ENCODE results near the gene PCDHA12.
"Not testable (repeated sequence)": the region's sequence is repeated elsewhere in the genome, so short reads cannot be mapped to it uniquely, and the experiment has no call there.

The PCDHA12 gene, protein sequence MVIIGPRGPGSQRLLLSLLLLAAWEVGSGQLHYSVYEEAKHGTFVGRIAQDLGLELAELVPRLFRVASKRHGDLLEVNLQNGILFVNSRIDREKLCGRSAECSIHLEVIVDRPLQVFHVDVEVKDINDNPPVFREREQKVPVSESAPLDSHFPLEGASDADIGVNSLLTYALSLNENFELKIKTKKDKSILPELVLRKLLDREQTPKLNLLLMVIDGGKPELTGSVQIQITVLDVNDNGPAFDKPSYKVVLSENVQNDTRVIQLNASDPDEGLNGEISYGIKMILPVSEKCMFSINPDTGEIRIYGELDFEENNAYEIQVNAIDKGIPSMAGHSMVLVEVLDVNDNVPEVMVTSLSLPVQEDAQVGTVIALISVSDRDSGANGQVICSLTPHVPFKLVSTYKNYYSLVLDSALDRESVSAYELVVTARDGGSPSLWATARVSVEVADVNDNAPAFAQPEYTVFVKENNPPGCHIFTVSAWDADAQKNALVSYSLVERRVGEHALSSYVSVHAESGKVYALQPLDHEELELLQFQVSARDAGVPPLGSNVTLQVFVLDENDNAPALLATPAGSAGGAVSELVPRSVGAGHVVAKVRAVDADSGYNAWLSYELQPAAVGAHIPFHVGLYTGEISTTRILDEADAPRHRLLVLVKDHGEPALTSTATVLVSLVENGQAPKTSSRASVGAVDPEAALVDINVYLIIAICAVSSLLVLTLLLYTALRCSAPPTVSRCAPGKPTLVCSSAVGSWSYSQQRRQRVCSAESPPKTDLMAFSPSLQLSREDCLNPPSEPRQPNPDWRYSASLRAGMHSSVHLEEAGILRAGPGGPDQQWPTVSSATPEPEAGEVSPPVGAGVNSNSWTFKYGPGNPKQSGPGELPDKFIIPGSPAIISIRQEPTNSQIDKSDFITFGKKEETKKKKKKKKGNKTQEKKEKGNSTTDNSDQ

DNA sequence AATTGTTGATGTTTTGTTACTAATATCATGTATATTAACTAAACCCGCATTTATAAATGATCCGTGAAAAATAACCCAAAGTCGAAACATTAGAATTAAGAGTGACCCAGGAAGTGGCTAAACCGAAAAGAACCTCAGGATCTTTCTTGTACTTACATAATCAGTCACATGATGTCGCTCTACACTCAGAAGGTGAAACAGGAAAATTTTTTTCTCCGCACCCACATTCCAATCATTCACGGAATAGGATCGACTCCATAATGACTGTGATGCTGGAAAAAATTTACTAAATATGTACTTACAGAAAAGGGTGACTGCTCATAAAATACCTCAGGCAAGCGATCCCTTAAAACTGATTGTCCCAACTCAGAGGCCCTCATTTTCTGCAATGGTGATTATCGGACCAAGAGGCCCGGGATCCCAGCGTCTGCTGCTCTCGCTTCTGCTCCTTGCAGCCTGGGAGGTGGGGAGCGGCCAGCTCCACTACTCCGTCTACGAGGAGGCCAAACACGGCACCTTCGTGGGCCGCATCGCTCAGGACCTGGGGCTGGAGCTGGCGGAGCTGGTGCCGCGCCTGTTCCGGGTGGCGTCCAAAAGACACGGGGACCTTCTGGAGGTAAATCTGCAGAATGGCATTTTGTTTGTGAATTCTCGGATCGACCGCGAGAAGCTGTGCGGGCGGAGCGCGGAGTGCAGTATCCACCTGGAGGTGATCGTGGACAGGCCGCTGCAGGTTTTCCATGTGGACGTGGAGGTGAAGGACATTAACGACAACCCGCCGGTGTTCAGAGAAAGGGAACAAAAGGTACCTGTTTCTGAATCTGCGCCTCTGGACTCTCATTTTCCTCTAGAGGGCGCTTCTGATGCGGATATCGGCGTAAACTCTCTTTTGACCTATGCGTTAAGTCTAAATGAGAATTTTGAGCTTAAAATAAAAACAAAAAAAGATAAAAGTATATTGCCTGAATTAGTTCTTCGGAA lies at the start of gene PCDHA12:
Gene PCDHA12 (plus strand): TSS at position 224 of the 981 bp plus-strand sequence. CDS start 165 bp downstream, at position 389.
- no peak for DNase-seq

DNA sequence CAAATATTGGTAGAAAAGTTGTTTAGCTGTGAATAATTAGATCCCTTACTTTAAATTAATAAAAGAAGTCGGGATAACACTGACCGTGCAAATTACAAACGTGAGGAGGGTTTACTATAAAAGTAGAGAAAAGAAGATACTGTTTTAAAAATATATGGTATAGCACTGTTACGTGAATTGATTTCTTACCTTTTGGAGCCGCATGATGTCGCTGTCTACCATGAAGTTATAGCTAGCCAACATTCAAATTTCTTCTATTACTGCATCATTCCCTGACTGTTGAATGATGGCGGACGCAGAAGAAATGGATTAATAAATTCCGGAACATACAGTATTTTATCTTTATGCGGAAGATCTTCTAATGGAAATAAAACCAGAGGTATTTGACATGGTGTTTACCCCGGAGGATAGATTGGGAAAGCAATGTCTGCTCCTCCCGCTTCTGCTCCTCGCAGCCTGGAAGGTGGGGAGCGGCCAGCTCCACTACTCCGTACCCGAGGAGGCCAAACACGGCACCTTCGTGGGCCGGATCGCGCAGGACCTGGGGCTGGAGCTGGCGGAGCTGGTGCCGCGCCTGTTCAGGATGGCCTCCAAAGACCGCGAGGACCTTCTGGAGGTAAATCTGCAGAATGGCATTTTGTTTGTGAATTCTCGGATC lies 47.3 kb upstream of the PCDHA12 start, which contains the start of gene PCDHA6:
Gene PCDHA6 (plus strand): TSS at position 257 of the 658 bp plus-strand sequence. CDS start 132 bp downstream, at position 389.
- no peak for DNase-seq

DNA sequence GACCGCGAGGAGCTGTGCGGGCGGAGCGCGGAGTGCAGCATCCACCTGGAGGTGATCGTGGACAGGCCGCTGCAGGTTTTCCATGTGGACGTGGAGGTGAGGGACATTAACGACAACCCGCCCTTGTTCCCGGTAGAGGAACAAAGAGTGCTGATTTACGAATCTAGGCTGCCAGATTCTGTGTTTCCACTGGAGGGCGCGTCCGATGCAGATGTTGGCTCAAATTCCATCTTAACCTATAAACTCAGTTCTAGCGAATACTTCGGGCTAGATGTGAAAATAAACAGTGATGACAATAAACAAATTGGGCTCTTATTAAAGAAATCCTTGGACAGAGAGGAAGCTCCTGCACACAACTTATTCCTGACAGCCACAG lies 46.8 kb upstream of the PCDHA12 start:
- DNase-seq, result no peak

DNA sequence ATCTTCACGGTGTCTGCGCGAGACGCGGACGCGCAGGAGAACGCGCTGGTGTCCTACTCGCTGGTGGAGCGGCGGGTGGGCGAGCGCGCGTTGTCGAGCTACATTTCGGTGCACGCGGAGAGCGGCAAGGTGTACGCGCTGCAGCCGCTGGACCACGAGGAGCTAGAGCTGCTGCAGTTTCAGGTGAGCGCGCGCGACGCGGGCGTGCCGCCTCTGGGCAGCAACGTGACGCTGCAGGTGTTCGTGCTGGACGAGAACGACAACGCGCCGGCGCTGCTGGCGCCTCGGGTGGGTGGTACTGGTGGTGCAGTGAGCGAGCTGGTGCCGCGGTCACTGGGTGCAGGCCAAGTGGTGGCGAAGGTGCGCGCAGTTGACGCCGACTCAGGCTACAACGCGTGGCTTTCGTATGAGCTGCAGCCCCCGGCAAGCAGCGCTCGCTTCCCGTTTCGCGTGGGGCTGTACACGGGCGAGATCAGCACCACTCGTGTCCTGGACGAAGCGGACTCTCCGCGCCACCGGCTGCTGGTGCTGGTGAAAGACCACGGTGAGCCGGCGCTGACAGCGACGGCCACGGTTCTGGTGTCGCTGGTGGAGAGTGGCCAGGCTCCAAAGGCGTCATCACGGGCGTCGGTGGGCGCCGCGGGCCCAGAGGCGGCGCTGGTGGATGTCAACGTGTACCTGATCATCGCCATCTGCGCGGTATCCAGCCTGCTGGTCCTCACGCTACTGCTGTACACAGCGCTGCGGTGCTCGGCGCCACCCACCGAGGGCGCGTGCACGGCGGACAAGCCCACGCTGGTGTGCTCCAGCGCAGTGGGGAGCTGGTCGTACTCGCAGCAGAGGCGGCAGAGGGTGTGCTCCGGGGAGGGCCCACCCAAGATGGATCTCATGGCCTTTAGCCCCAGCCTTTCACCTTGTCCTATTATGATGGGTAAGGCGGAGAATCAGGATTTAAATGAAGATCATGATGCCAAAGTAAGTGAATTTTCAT lies 45.3 kb upstream of the PCDHA12 start:
- not testable (repeated sequence) for DNase-seq

DNA sequence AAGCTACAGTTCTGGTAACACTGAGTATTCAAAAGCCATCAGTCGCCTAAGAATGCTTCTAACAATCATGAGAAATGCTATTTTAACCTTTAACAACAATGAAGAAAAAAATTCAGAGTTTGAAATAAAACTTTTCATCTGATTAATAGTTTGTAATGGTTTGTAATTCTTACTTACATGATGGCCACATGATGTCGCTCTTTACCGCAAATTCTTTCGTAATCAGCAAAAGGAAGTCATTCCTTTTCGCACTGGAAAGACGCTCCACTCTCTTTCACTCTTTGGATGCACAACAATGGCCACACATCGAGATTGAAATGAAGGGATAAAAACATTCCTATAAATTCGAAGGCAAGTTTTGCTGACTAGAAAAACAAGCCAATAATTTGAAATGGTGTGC lies 41.1 kb upstream of the PCDHA12 start, which contains the start of gene PCDHA7:
Gene PCDHA7 (plus strand): TSS at position 277 of the 400 bp plus-strand sequence. CDS start 115 bp downstream, at position 392.
- DNase-seq, result no peak

DNA sequence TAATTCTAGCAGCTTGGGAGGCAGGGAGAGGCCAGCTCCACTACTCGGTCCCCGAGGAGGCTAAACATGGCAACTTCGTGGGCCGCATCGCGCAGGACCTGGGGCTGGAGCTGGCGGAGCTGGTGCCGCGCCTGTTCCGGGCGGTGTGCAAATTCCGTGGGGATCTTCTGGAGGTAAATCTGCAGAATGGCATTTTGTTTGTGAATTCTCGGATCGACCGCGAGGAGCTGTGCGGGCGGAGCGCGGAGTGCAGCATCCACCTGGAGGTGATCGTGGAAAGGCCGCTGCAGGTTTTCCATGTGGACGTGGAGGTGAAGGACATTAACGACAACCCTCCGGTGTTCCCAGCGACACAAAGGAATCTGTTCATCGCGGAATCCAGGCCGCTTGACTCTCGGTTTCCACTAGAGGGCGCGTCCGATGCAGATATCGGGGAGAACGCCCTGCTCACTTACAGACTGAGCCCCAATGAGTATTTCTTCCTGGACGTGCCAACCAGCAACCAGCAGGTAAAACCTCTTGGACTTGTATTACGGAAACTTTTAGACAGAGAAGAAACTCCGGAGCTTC lies 40.6 kb upstream of the PCDHA12 start:
- DNase-seq, result not testable (repeated sequence)

DNA sequence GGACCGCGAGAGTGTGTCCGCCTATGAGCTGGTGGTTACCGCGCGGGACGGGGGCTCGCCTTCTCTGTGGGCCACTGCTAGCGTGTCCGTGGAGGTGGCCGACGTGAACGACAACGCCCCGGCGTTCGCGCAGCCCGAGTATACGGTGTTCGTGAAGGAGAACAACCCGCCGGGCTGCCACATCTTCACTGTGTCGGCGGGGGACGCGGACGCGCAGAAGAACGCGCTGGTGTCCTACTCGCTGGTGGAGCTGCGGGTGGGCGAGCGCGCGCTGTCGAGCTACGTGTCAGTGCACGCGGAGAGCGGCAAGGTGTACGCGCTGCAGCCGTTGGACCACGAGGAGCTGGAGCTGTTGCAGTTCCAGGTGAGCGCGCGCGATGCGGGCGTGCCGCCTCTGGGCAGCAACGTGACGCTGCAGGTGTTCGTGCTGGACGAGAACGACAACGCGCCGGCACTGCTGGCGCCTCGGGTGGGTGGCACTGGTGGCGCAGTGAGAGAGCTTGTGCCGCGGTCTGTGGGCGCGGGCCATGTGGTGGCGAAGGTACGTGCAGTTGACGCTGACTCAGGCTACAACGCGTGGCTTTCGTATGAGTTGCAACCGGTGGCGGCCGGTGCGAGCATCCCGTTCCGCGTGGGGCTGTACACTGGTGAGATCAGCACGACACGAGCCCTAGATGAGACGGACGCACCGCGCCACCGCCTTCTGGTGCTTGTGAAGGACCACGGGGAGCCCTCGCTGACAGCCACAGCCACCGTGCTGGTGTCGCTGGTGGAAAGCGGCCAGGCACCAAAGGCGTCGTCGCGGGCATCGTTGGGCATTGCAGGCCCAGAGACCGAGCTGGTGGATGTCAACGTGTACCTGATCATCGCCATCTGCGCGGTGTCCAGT lies 39.2 kb upstream of the PCDHA12 start:
- no peak for DNase-seq

DNA sequence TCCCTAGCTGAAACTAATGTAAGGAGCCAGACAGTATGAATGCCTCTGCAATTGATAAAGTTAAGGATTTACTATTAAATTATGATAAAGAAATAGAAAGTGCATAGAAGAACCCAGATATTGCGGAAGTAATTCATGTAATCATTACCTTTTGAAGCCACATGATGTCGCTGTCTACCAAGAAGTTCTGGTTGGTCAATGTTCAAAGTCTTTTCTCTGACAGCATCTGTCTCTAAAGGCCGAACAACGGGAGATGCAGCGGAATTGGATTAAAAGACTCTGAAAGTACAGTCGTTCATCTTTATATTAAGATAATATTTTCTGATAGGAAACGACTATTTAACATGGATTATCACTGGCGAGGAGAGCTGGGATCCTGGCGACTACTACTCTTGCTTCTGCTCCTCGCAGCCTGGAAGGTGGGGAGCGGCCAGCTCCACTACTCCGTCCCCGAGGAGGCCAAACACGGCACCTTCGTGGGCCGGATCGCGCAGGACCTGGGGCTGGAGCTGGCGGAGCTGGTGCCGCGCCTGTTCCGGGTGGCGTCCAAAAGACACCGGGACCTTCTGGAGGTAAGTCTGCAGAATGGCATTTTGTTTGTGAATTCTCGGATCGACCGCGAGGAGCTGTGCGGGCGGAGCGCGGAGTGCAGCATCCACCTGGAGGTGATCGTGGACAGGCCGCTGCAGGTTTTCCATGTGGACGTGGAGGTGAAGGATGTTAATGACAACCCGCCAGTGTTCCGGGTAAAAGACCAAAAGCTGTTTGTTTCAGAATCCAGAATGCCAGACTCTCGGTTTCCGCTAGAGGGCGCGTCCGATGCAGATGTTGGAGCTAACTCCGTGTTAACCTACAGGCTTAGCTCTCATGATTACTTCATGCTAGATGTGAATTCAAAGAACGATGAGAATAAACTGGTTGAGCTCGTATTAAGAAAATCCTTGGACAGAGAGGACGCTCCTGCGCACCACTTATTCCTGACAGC lies 33.8 kb upstream of the PCDHA12 start, which contains the start of gene PCDHA8:
Gene PCDHA8 (plus strand): TSS at position 210 of the 985 bp plus-strand sequence. CDS start 135 bp downstream, at position 345.
- no peak for DNase-seq

DNA sequence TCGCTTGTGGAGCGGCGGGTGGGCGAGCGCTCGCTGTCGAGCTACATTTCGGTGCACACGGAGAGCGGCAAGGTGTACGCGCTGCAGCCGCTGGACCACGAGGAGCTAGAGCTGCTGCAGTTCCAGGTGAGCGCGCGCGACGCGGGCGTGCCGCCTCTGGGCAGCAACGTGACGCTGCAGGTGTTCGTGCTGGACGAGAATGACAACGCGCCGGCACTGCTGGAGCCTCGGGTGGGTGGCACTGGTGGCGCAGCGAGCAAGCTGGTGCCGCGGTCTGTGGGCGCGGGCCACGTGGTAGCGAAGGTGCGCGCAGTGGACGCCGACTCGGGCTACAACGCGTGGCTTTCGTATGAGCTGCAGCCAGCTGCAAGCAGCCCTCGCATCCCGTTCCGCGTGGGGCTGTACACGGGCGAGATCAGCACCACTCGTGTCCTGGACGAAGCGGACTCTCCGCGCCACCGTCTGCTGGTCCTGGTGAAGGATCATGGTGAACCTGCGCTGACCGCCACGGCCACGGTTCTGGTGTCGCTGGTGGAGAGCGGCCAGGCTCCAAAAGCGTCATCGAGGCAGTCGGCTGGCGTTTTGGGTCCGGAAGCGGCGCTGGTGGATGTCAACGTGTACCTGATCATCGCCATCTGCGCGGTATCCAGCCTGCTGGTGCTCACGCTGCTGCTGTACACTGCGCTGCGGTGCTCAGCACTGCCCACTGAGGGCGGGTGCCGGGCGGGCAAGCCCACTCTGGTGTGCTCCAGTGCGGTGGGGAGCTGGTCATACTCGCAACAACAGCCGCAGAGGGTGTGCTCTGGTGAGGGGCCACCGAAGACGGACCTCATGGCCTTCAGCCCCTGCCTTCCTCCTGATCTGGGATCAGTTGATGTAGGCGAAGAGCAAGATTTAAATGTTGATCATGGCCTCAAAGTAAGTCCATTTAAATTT lies 32.0 kb upstream of the PCDHA12 start:
- DNase-seq, result no peak

DNA sequence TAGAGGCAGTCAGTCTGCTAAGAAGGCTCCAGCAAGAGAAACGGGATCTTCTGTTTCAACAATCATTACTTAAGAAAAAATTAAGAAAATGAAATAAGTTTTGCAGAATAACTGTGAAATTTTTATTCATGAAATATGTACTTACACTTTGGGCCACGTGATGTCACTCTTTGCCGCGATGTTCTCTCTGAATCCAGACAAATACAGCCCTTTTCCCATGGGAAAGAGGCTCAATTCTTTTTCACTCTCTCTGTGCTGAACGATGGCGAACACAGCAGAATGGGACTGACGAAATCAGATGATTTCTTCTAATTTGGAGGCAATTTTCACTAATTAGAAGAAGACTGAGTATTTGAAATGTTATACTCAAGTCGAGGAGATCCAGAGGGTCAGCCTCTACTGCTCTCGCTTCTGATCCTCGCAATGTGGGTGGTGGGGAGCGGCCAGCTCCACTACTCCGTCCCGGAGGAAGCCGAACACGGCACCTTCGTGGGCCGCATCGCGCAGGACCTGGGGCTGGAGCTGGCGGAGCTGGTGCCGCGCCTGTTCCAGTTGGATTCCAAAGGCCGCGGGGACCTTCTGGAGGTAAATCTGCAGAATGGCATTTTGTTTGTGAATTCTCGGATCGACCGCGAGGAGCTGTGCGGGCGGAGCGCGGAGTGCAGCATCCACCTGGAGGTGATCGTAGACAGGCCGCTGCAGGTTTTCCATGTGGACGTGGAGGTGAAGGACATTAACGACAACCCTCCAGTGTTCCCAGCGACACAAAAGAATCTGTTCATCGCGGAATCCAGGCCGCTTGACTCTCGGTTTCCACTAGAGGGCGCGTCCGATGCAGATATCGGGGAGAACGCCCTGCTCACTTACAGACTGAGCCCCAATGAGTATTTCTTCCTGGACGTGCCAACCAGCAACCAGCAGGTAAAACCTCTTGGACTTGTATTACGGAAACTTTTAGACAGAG lies 26.7 kb upstream of the PCDHA12 start, which contains the start of gene PCDHA9:
Gene PCDHA9 (plus strand): TSS at position 244 of the 964 bp plus-strand sequence. CDS start 114 bp downstream, at position 358.
- not testable (repeated sequence) for DNase-seq

DNA sequence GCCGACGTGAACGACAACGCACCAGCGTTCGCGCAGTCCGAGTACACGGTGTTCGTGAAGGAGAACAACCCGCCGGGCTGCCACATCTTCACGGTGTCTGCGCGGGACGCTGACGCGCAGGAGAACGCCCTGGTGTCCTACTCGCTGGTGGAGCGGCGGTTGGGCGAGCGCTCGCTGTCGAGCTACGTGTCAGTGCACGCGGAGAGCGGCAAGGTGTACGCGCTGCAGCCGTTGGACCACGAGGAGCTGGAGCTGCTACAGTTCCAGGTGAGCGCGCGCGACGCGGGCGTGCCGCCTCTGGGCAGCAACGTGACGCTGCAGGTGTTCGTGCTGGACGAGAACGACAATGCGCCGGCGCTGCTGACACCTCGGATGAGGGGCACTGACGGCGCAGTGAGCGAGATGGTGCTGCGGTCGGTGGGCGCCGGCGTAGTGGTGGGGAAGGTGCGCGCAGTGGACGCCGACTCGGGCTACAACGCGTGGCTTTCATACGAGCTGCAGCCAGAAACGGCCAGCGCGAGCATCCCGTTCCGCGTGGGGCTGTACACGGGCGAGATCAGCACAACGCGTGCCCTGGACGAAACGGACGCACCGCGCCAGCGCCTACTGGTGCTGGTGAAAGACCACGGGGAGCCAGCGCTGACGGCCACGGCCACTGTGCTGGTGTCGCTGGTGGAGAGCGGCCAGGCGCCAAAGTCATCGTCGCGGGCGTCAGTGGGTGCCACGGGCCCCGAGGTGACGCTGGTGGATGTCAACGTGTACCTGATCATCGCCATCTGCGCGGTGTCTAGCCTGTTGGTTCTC lies 25.1 kb upstream of the PCDHA12 start:
- DNase-seq, result not testable (repeated sequence)

DNA sequence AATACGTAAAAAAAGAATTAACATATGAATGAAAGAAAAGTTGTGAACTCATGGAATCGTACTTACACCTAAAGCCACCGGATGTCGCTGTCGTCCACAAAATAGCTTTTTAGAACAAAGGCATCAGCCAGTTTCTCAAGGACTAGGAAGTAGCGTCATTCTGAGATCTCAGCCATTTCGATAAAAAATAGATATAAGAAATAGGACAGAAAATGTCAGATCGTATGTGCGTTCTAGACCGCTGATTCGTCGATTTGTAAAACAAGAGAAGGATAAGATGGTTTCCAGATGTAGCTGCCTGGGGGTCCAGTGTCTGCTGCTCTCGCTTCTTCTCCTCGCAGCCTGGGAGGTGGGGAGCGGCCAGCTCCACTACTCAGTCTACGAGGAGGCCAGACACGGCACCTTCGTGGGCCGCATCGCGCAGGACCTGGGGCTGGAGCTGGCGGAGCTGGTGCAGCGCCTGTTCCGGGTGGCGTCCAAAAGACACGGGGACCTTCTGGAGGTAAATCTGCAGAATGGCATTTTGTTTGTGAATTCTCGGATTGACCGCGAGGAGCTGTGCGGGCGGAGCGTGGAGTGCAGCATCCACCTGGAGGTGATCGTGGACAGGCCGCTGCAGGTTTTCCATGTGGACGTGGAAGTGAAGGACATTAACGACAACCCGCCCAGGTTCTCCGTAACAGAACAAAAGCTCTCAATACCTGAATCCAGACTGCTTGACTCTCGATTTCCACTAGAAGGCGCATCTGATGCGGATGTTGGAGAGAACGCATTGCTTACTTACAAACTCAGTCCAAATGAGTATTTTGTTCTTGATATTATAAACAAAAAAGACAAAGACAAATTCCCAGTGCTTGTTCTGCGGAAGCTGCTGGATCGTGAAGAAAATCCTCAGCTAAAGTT lies 19.1 kb upstream of the PCDHA12 start, which contains the start of gene PCDHA10:
Gene PCDHA10 (plus strand): TSS at position 126 of the 903 bp plus-strand sequence. CDS start 152 bp downstream, at position 278.
- DNase-seq, result no peak
